ENCODE data around the gene RAPGEF4.

DNA sequence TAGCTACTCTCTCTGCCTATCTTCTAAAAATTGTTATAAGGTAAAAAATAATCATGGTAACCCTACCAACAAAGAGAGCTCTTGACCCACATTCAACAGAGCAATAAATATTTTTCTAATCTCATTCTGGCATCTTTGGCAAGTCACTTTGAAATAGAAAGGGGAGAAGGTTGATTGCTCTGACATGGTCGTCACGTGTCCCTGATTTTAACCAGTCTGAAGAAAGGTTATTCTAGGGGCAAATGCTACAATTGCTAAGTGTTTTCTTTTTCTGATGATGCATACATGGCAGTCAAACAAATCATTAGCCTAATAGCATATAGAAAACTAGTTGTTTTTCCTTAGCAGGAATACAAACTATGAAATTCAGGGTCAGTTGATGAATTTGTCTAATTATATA is 186.7 kb downstream of the RAPGEF4 start:
- TF ChIP-seq, protein P1, sequence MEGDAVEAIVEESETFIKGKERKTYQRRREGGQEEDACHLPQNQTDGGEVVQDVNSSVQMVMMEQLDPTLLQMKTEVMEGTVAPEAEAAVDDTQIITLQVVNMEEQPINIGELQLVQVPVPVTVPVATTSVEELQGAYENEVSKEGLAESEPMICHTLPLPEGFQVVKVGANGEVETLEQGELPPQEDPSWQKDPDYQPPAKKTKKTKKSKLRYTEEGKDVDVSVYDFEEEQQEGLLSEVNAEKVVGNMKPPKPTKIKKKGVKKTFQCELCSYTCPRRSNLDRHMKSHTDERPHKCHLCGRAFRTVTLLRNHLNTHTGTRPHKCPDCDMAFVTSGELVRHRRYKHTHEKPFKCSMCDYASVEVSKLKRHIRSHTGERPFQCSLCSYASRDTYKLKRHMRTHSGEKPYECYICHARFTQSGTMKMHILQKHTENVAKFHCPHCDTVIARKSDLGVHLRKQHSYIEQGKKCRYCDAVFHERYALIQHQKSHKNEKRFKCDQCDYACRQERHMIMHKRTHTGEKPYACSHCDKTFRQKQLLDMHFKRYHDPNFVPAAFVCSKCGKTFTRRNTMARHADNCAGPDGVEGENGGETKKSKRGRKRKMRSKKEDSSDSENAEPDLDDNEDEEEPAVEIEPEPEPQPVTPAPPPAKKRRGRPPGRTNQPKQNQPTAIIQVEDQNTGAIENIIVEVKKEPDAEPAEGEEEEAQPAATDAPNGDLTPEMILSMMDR (IDR thresholded peaks at IDR 0.05): no peak
- no peak for TF ChIP-seq EP300 (IDR thresholded peaks at IDR 0.05)

All from tibial nerve (tissue), 4 donors.